NCI-H187 treated with DMSO at 0.1 percent for 48 hours (cell line): ENCODE measurements around the gene EGFLAM.
A peak's percentile ranks its signal among the peaks of the same experiment; 100 is the strongest.

ENCODE experiments used
- DNase-seq: peaks from one replicate; lab custom pipeline; 2025; lab: John Stamatoyannopoulos, UW

EGFLAM gene

GRCh38 chr5:38417658-38418017 lies 159.3 kb downstream of the EGFLAM start:
- DNase-seq = no peak

GRCh38 chr5:38420246-38420645 lies 161.9 kb downstream of the EGFLAM start:
- DNase-seq = no peak

GRCh38 chr5:38420691-38421390 lies 162.5 kb downstream of the EGFLAM start:
- DNase-seq = peak; percentile 29

- no peak for DNase-seq
Observed at GRCh38 chr5:38422622-38423021, 164.3 kb downstream of the EGFLAM start.

GRCh38 chr5:38423276-38424147 lies 165.2 kb downstream of the EGFLAM start:
- DNase-seq = no peak

GRCh38 chr5:38424148-38425060 lies 166.0 kb downstream of the EGFLAM start:
- DNase-seq = no peak

GRCh38 chr5:38426490-38426889 lies 168.1 kb downstream of the EGFLAM start:
- DNase-seq = no peak

- DNase-seq = no peak
Observed at GRCh38 chr5:38426986-38427950, 168.9 kb downstream of the EGFLAM start.

GRCh38 chr5:38431242-38431853 lies 173.0 kb downstream of the EGFLAM start:
- DNase-seq = no peak

- no peak for DNase-seq
Observed at GRCh38 chr5:38433160-38433861, 175.0 kb downstream of the EGFLAM start.

- no peak for DNase-seq
Observed at GRCh38 chr5:38434966-38435705, 176.8 kb downstream of the EGFLAM start.

GRCh38 chr5:38438757-38439156 lies 180.4 kb downstream of the EGFLAM start:
- no peak for DNase-seq

- peak; percentile 86 for DNase-seq
Observed at GRCh38 chr5:38441453-38442246, 183.3 kb downstream of the EGFLAM start.

GRCh38 chr5:38442247-38442573 lies 183.9 kb downstream of the EGFLAM start:
- no peak for DNase-seq

- no peak for DNase-seq
Observed at GRCh38 chr5:38443390-38443789, 185.0 kb downstream of the EGFLAM start.

- peak; percentile 43 for DNase-seq
Observed at GRCh38 chr5:38445374-38446028, 187.1 kb downstream of the EGFLAM start.

GRCh38 chr5:38446029-38446522 lies 187.7 kb downstream of the EGFLAM start:
- no peak for DNase-seq

- no peak for DNase-seq
Observed at GRCh38 chr5:38447056-38447455, 188.7 kb downstream of the EGFLAM start.
